ENCODE results near the gene ONECUT2.
"Not testable (repeated sequence)": the region's sequence is repeated elsewhere in the genome, so short reads cannot be mapped to it uniquely, and the experiment has no call there.

Gene ONECUT2

DNA sequence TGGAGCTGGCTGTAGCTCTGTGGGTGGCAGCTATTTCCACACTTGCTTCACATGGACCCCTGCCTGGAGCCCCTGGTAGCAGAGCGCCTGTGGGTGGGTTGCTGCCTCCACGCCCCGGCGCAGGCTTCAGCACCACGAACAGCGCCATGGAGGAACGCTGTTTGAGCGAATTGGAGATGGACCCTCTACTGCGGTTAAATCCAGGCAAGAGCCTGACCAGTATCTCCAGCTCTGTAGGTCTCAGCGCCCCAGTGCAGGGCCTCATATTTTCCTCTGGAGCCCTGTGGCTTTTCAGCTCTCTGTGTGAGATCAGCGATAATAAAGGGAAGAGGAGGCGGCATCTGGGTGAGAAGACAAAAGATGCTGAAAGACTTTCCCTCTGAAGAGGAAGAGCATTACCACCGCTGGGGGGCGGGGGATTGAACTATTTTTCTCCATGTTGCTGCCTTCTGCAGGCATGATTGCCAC, 12.0 kb downstream of the ONECUT2 start:
- DNase-seq, result no peak

DNA sequence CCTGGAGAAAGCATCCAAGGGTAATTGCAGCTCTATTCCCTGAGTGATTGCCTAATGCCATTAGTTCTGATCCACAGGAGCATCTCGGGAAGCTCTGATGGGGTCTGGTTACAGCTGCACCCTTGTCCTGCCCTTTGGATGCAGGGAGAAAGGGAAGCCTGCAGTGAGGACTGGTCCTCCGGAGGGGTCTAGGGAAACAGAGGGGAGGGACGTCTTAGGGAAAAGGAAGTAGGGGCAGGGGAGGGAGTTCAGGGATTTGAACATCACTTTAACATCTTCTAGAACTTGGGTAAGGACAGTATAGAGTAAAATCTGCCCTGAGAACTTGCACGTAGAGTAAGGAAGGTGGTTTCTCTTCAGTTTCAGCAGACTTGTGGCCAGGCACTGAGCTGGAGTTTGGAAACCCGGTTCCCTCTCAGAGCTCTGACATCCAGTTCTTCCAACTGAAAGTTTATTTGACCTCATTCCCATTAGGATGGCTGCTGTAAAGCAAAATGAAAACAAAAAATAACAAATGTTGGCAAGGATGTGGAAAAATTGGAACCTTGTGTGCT, 20.5 kb downstream of the ONECUT2 start:
- no peak for DNase-seq

DNA sequence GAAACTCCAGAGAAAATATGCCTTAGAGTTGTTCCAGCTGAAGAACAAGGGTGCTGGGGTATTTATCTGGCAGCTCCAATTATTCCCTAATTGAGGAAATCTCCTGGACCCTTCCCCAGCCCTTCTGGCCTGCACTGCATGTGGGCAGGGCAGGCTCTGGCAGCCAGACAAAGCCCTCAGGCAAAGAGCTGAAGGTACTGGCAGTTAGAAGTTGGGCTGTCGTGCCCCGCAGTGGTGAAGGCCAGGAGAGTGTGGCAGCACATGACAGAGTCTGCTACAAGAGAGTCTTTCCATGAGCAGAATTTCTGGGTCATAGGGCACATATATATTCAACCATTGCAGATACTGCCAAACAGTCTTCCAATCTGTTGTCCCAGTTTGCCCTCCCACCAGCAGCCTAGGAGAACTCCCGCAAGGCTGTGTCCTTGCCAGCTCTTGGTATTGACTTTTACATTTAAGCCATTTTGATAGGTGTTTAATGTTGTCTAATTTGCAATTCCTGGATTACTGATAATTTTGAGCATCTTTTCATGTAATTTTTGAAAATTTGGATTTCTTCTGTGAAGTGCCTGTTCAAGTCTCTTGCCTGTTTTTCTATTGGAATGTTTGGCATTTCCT, 26.6 kb downstream of the ONECUT2 start:
- DNase-seq, result no peak

- DNase-seq, result no peak
These were observed 31.1 kb downstream of the ONECUT2 start for GRCh38 chr18:57466307-57466706.

GRCh38 chr18:57466745-57467409, 31.7 kb downstream of the ONECUT2 start:
- DNase-seq, result peak; percentile 6

- no peak for DNase-seq
These were observed 34.7 kb downstream of the ONECUT2 start for GRCh38 chr18:57469884-57470283.

DNA sequence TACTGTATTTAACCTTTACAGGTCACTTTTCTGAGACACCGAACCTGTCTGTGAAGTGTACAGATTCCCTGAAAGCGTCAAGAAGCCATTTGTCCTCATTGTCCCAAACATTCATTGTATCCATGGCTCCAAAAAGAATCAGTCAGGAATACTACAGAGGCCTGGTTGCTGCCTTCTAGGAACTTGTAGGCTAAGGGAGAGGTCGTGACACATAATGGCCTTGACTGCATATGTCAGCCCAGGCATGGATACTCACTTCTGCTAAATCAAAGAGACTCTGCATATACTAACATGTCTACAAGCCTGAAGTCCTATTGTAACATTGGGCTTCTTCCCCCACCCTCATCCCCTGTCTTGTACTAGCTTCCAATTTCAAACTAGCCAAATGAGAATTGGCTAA, 40.2 kb downstream of the ONECUT2 start:
- DNase-seq, result no peak

DNA sequence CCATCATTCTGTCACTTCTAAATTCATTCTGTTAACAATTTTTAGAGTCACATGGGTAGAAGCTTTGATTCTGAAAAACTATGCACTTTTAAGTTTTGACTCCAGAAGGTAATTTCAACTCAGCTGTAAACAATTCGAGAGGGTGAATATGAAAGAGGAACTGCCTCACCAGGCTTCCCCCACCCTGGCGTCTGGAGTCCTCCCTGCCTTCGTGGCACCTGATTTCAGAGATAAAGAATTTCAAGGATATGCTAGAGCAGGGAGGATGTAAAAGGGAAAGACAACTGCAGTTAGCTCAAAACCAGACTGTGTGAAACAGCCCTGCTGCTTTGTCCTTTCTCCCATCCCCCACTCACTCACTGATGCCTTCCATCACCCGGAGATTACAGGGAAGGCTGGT, 40.7 kb downstream of the ONECUT2 start:
- DNase-seq, result no peak

DNA sequence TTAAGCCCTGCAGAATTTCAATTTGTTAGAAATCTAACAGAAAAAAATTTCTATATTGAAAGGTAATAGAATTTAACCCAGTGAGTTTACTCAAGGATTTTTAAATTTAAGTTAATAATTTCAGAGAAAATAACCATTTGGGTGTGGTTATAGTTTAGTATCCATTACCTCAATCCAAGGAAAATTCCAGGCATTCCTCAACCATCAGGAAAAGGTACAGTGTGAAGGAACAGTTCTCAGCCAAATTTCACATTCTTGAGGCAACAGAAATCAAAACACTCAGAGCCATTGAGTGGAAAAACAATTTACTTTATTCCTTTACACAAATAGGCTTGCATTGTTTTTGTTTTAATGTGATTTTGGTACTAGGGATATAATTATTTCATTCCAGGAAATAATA, 45.6 kb downstream of the ONECUT2 start:
- DNase-seq, result no peak

- DNase-seq, result no peak
These were observed 62.5 kb downstream of the ONECUT2 start for GRCh38 chr18:57497372-57498294.

- no peak for DNase-seq
These were observed 63.6 kb downstream of the ONECUT2 start for GRCh38 chr18:57498682-57499256.

- no peak for DNase-seq
These were observed 67.5 kb downstream of the ONECUT2 start for GRCh38 chr18:57502624-57503023.

DNA sequence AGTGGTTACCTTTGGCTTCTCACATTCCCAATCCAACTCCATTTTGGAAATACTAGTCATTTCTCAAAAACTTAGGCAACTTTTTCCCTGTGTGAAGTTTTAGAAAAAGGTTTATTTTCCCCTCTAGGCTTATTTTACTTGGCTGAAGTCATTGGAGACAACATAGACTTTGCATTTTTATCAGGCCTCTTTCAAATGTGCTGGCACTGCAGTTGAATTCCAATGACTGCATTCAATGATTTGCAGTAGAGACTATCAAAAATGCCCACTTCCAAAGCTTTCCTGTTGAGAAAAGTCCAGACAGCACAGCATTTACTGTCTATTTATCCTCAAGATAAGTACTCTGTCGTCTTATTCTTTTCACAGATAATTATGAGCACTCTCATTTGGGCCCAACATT, 70.1 kb downstream of the ONECUT2 start:
- no peak for DNase-seq

- DNase-seq, result no peak
These were observed 80.9 kb downstream of the ONECUT2 start for GRCh38 chr18:57516056-57516455.

GRCh38 chr18:57518533-57518932, 83.4 kb downstream of the ONECUT2 start:
- DNase-seq, result no peak

DNA sequence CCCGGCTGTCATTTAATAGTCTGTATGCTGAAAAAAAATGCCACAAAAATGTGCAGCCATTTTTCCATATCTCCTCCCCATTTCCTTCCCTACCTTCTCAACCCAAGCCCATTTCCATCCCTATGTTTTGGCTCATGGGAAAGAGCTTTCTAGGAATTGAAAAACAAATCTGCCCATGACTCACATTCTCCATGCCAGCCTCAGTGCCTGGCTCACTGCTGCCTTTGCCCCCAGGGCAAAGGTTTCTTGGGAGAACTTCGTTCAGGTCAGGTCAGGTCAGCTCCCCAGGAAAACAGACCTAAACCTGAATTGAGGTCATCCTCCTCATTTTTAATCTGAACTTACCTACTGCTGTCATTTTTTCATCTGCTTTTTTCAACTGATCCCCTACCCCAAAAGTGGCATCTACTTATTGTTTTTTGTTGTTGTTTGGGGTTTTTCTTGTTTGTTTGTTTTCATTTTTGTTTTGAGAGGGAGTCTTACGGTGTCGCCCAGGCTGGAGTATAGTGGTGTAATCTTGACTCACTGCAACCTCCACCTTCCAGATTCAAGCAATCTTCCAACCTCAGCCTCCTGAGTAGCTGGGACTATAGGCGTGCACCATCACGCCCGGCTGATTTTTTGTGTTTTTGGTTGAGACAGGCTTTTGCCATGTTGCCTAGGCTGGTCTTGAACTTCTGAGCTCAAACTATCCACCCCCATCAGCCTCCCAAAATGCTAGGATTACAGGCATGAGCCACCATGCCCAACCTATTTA, 84.7 kb downstream of the ONECUT2 start:
- no peak for DNase-seq

DNA sequence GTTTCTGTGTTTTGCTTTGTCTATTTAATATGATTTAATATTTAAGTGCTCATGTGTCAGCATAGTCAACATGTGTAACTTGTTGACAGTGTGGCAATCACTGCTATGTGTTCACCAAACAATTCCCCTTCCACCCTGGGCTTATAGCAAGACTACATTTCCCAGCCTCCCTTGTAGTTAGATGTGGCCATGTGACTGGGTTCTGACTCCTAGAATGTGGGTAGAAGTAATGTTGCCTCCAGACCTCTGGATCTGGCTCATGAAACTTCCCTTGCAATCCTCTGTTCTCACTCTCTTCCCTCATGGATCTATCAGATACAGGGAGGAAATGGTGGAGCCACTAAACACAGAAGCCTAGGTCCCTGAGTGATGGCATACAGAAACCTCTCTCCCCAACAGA, 87.2 kb downstream of the ONECUT2 start:
- DNase-seq, result not testable (repeated sequence)

DNA sequence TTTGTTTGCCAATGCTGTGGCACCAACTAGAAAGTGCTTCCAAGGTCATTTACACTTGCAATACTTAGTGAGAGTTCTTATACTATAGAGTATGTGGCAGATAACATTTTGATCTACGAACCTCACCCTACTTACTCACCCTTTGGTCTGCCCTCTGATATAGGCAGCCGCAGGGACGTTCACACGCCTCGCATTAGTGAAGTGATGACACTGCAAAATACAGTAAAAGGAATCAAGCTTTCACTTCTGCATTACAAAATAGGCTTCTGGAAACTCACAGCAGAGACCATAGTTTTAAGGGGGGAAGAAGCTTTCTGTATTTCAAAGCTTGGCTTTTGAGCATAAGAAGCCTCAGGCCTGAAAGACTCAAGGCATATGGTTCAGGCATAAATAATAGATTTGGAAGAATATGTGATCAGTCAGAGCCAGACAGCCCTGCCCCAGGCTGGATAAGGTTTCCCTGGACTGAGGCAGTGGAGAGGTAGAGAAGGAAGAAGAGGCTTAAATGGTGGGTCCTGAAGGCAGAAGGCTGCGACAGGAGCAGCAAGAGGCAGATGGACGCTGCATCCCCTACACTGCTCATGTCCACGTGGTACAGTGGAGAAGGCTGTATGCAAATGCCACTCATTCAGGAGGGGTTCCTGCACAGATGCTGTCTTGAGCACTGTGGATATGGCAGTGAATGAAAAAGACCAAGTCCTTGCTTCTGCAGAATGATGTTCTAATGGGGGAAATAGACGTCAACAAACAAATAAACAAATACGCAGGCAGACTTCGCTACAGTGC, 88.2 kb downstream of the ONECUT2 start:
- no peak for DNase-seq

- DNase-seq, result no peak
These were observed 92.5 kb downstream of the ONECUT2 start for GRCh38 chr18:57527556-57528229.

DNA sequence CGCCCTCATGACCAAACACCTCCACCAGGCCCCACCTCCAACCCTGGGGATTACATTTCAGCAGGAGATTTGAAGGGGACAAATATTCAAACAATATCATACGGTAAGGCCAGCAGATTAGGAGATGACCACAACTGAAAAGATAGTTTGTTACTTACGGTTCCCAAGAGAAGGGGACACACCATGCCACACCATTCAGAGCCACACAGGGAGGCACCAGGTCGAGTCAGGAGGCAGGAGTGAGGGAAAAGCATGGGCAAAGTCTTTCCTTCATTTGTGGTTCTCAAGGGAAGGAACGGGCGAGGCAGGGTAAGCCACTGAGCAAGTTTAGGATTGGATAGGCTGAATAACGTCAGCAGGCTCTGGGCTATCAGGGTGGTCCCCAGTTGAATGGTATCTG, 94.0 kb downstream of the ONECUT2 start:
- no peak for DNase-seq

Data from NCI-H1694 (cell line).